Neutrophil (primary cell): ENCODE measurements around the gene COQ9.

Experiments
- H3K27ac ChIP-seq: fragments of 200-600 bp; sonication (generic); 2 replicates; pipeline ENCODE4 v1.5.1; 2016; ENCODE audit warnings: mild to moderate bottlenecking, moderate library complexity
- H3K27me3 ChIP-seq: fragments of 200-600 bp; sonication (generic); 2 replicates; pipeline ENCODE4 v1.6.0; 2016; ENCODE audit warnings: mild to moderate bottlenecking
- H3K36me3 ChIP-seq: fragments of 200-600 bp; sonication (generic); 2 replicates; pipeline ENCODE4 v1.5.1; 2017
- H3K4me1 ChIP-seq, 2 experiments: fragments of 200-600 bp in 1 of 2; sonication (generic) in 1 of 2; 1 replicate in 1 of 2; 2 replicates in 1 of 2; pipeline versions ENCODE4 v1.5.1 to v1.6.1; 2013 to 2016; ENCODE audit warnings: low read depth in 1 of 2, low read length in 1 of 2, mild to moderate bottlenecking in 1 of 2, moderate library complexity in 1 of 2; ENCODE audit not compliant: control insufficient read depth in 1 of 2, insufficient read depth in 1 of 2
- H3K4me3 ChIP-seq, 2 experiments: fragments of 200-600 bp in 1 of 2; sonication (generic) in 1 of 2; 1 replicate in 1 of 2; 2 replicates in 1 of 2; pipeline ENCODE4 v1.5.1; 2013 to 2016; ENCODE audit warnings: low read depth in 1 of 2, low read length in 1 of 2, mild to moderate bottlenecking in 1 of 2, moderate library complexity in 1 of 2
- H3K9me3 ChIP-seq: fragments of 200-600 bp; sonication (generic); 2 replicates; pipeline ENCODE4 v1.5.1; 2016
- CTCF ChIP-seq: fragments of 200-600 bp; sonication (generic); IDR thresholded peaks from 2 replicates; pipeline ENCODE4 v1.5.1; 2016; ENCODE audit warnings: antibody characterized with exemption

The COQ9 gene

GRCh38 chr16:57482845-57483545 lies 35.7 kb downstream of the COQ9 start:
- Histone ChIP-seq H3K4me1 (peaks cover 18 to 22% of the 10 kb centered on the region in 2 experiments), H3K27ac (no peak overlapping the region), H3K27me3 (peaks cover 49% of the 10 kb centered on the region), H3K9me3 (no peaks in the 10 kb centered on the region), H3K4me3 (no peak overlapping the region), H3K36me3 (no peaks in the 10 kb centered on the region)
- TF ChIP-seq CTCF = no peak

GRCh38 chr16:57483725-57484514 lies 36.6 kb downstream of the COQ9 start:
- Histone ChIP-seq H3K4me1 (peaks cover 18 to 20% of the 10 kb centered on the region in 2 experiments), H3K9me3 (no peaks in the 10 kb centered on the region), H3K4me3 (no peak overlapping the region), H3K27me3 (peaks cover 39% of the 10 kb centered on the region), H3K27ac (no peak overlapping the region), H3K36me3 (no peaks in the 10 kb centered on the region)
- no peak for TF ChIP-seq CTCF

DNA sequence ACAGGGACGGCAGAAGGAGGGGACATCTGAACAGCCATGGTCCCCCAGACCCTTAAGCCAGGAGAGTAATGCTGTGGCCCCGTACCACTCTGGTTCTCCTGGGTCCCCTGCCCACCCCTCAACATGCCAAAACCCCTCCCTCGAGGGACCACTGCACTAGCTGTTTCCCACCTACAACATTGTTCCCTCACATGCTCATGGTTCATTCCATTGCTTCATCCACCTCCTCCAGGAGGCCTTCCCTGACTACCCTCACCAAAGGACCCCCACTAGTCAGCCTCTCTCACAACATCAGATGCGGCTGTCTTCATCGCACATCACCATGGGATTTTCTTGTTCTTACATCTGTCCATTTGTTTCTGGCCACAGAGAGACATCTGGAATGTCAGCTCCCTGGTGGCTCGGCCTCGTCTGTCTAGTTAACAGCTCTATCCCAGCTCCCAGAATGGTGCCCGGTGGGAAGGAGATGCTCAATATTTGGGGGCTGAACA lies 37.3 kb downstream of the COQ9 start:
- no peak for TF ChIP-seq CTCF
- Histone ChIP-seq H3K27me3 (peaks cover 33% of the 10 kb centered on the region), H3K27ac (no peak overlapping the region), H3K4me1 (peaks cover 11 to 14% of the 10 kb centered on the region in 2 experiments), H3K9me3 (no peaks in the 10 kb centered on the region), H3K36me3 (no peaks in the 10 kb centered on the region), H3K4me3 (no peak overlapping the region)

- Histone ChIP-seq H3K4me1 (peaks cover 10% of the 10 kb centered on the region in 2 experiments), H3K9me3 (no peaks in the 10 kb centered on the region), H3K36me3 (no peaks in the 10 kb centered on the region), H3K27ac (no peak overlapping the region), H3K4me3 (peak overlapping the region; percentile 64 to 70), H3K27me3 (peaks cover 26% of the 10 kb centered on the region)
- TF ChIP-seq CTCF = no peak
Measured at GRCh38 chr16:57485091-57485915, 38.0 kb downstream of the COQ9 start.
